GM23338 (cell line): ENCODE data around the gene VPS41. TPM values are rescaled to one million over a fixed set of nuclear protein-coding genes. Genes with fewer than 3 reads are reported as not detected.

Experiments used
- ATAC-seq: fragments of 200-7000 bp; cut with Tn5 transposase; 3 replicates; pipeline ENCODE4 v1.9.1; 2020
- DNase-seq: peaks from one replicate; pipeline ENCODE4 v3.0.0-alpha.2; 2015; ENCODE audit warnings: low spot score
- H2AFZ ChIP-seq: fragments of 200-600 bp; sonication (generic); 2 replicates; pipeline ENCODE4 v1.8.0; 2016; ENCODE audit warnings: antibody characterized with exemption, mild to moderate bottlenecking, moderate library complexity
- H3F3A ChIP-seq: fragments of 200-600 bp; sonication (generic); replicated peaks from 2 replicates; pipeline ENCODE4 v1.8.0; 2017; ENCODE audit warnings: antibody characterized with exemption, mixed run types, low read depth
- H3K27ac ChIP-seq: fragments of 200-600 bp; sonication (generic); 2 replicates; pipeline ENCODE4 v1.6.1; 2016; ENCODE audit warnings: low read depth
- H3K27me3 ChIP-seq: fragments of 200-600 bp; sonication (generic); 2 replicates; pipeline ENCODE4 v1.8.0; 2016; ENCODE audit warnings: mild to moderate bottlenecking, mixed run types, moderate library complexity; ENCODE audit not compliant: insufficient read depth
- H3K36me3 ChIP-seq: fragments of 200-600 bp; sonication (generic); 2 replicates; pipeline ENCODE4 v1.8.0; 2016; ENCODE audit warnings: mild to moderate bottlenecking; ENCODE audit not compliant: insufficient read depth
- H3K4me1 ChIP-seq: fragments of 200-600 bp; sonication (generic); 2 replicates; pipeline ENCODE4 v1.8.0; 2016; ENCODE audit warnings: mild to moderate bottlenecking, moderate library complexity; ENCODE audit not compliant: insufficient read depth
- H3K4me2 ChIP-seq: fragments of 200-600 bp; sonication (generic); 2 replicates; pipeline ENCODE4 v1.7.1; 2017; ENCODE audit warnings: mixed run types
- H3K4me3 ChIP-seq: fragments of 200-600 bp; sonication (generic); 2 replicates; pipeline ENCODE4 v1.6.1; 2016; ENCODE audit warnings: mixed run types
- H3K79me2 ChIP-seq: fragments of 200-600 bp; sonication (generic); replicated peaks from 2 replicates; pipeline ENCODE4 v1.8.0; 2017; ENCODE audit warnings: mild to moderate bottlenecking; ENCODE audit not compliant: insufficient read depth
- H3K9me2 ChIP-seq: fragments of 200-600 bp; sonication (generic); 2 replicates; pipeline ENCODE4 v1.8.0; 2017; ENCODE audit not compliant: insufficient read depth
- H4K20me1 ChIP-seq: fragments of 200-600 bp; sonication (generic); replicated peaks from 2 replicates; pipeline ENCODE4 v1.8.0; 2017; ENCODE audit warnings: mild to moderate bottlenecking; ENCODE audit not compliant: insufficient read depth
- H3K27ac Mint-ChIP-seq: 2 replicates; pipeline ENCODE4 v1.8.0; 2020; ENCODE audit warnings: inconsistent platforms, mild to moderate bottlenecking, moderate library complexity, mixed read lengths
- H3K27me3 Mint-ChIP-seq: 3 replicates; pipeline ENCODE4 v1.8.0; 2022; ENCODE audit warnings: low read depth, mild to moderate bottlenecking, moderate library complexity, mixed read lengths, inconsistent platforms; ENCODE audit not compliant: insufficient read depth, poor library complexity
- H3K36me3 Mint-ChIP-seq: 3 replicates; pipeline ENCODE4 v1.8.0; 2021; ENCODE audit warnings: low read depth, mild to moderate bottlenecking, inconsistent platforms, moderate library complexity, mixed read lengths
- H3K4me1 Mint-ChIP-seq: 3 replicates; pipeline ENCODE4 v1.8.0; 2020; ENCODE audit warnings: mild to moderate bottlenecking, inconsistent platforms, mixed read lengths
- H3K4me3 Mint-ChIP-seq: 3 replicates; pipeline ENCODE4 v1.8.0; 2021; ENCODE audit warnings: moderate library complexity, mild to moderate bottlenecking, inconsistent platforms, mixed read lengths
- H3K9me3 Mint-ChIP-seq: 3 replicates; pipeline ENCODE4 v1.8.0; 2020; ENCODE audit warnings: moderate library complexity, mild to moderate bottlenecking, inconsistent platforms, mixed read lengths
- CTCF ChIP-seq, 2 experiments: fragments of 200-600 bp in 1 of 2; sonication (generic) in 1 of 2; conservative IDR thresholded peaks; 2 replicates each; pipeline versions ENCODE4 v1.5.1 to v1.6.1; 2016 to 2017; ENCODE audit warnings: antibody characterized with exemption in 2 of 2, low read depth in 2 of 2, mild to moderate bottlenecking in 2 of 2, moderate library complexity in 1 of 2
- ETS1 ChIP-seq: IDR thresholded peaks from 2 replicates; pipeline ENCODE4 v1.6.1; 2016; ENCODE audit warnings: antibody characterized with exemption
- EZH2 ChIP-seq: fragments of 200-600 bp; sonication (generic); IDR thresholded peaks from one replicate; pipeline ENCODE4 v1.8.0; 2017; ENCODE audit warnings: antibody characterized with exemption, mild to moderate bottlenecking, low read depth; ENCODE audit not compliant: unreplicated experiment
- EZH2phosphoT487 ChIP-seq: fragments of 200-600 bp; sonication (generic); IDR thresholded peaks from one replicate; pipeline ENCODE4 v1.8.1; 2018; ENCODE audit warnings: antibody characterized with exemption; ENCODE audit not compliant: unreplicated experiment
- JUNB ChIP-seq: IDR thresholded peaks from one replicate; pipeline ENCODE4 v1.6.1; 2016; ENCODE audit warnings: antibody characterized with exemption; ENCODE audit not compliant: unreplicated experiment
- NANOG ChIP-seq: IDR thresholded peaks from 2 replicates; pipeline ENCODE4 v1.6.1; 2016; ENCODE audit warnings: antibody characterized with exemption, borderline replicate concordance
- REST ChIP-seq: IDR thresholded peaks from one replicate; pipeline ENCODE4 v1.6.1; 2018; ENCODE audit warnings: antibody characterized with exemption; ENCODE audit not compliant: unreplicated experiment
- STAT1 ChIP-seq: IDR thresholded peaks from one replicate; pipeline ENCODE4 v1.6.1; 2016; ENCODE audit warnings: antibody characterized with exemption; ENCODE audit not compliant: unreplicated experiment
- ZNF114 ChIP-seq: fragments of 250-450 bp; sonication (Bioruptor Pico); IDR thresholded peaks from 2 replicates; pipeline ENCODE4 v1.5.0; 2020; ENCODE audit warnings: mild to moderate bottlenecking, moderate library complexity
- ZNF462 ChIP-seq: fragments of 250-450 bp; sonication (Bioruptor Pico); IDR thresholded peaks from 2 replicates; pipeline ENCODE4 v1.5.0; 2020; ENCODE audit warnings: mild to moderate bottlenecking, moderate library complexity
- polyA plus RNA-seq: library from polyadenylated mRNA; unstranded; fragments of >200 nt; fragmentation: Nextera tagmentation; extraction: Ambion mirVana; gene quantifications from 2 replicates; pipeline ENCODE4 v1.2.1, GENCODE V29; 2016
- total RNA-seq: library from RNA; depleted of rRNA; stranded (reverse); fragments of >200 nt; shearing (Covaris generic); gene quantifications from 2 replicates; pipeline ENCODE4 v1.2.3, GENCODE V29; 2014

Gene VPS41
- total and polyA plus RNA-seq, 2 experiments from 2014 or later, result 20.2 to 41.2 TPM

- Histone ChIP-seq H3K36me3 (no peaks in the 10 kb centered on the region), H3K9me2 (0 out of 2 replicates have a peak, but pooled peaks cover 3% of the 10 kb centered on the region), H3K27ac (no peak overlapping the region), H3K27me3 (no peaks in the 10 kb centered on the region), H2AFZ (peak overlapping the region; percentile 47; the same call in 1 of the 2 replicates), H3K4me1 (no peaks in the 10 kb centered on the region), H3K4me3 (no peak overlapping the region), H4K20me1 (no peaks in the 10 kb centered on the region), H3F3A (no peaks in the 10 kb centered on the region), H3K79me2 (no peaks in the 10 kb centered on the region), H3K4me2 (no peak overlapping the region)
- peaks cover 5% of the 10 kb centered on the region for H3K27me3 Mint-ChIP-seq
- ATAC-seq (no peak), DNase-seq (no peak)
- no peaks in the 10 kb centered on the region for H3K36me3 Mint-ChIP-seq
- no peak overlapping the region for H3K4me3 Mint-ChIP-seq
- no peak overlapping the region for H3K27ac Mint-ChIP-seq
- H3K9me3 Mint-ChIP-seq, result no peaks in the 10 kb centered on the region
- no peak for TF ChIP-seq REST
- peaks cover 2% of the 10 kb centered on the region for H3K4me1 Mint-ChIP-seq
These were observed 234.5 kb downstream of the VPS41 start for GRCh38 chr7:38674513-38674912.

DNA sequence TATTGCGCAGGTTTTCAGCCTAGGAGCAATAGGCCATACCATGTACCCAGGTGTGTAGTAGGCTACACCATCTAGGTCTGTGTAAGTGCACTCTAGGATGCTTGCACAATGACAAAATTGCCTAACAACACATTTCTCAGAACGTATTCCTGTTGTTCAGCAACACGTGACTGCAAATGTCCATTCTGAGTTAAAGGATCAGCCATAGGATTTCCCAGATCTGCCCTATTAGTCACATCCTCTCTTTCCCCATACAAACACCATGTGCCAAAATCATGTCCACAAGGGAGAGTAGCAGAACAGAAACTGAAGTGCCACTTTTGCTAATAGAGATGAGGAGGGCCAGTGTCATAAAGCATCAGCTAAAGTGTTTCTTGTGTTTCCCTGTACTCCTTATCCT, 235.2 kb downstream of the VPS41 start:
- no peaks in the 10 kb centered on the region for H3K9me3 Mint-ChIP-seq
- TF ChIP-seq CTCF (conservative IDR thresholded peaks at IDR 0.05; ENCODE audit: low read depth in 2 of 2) (no peak), EZH2phosphoT487 (no peak), EZH2 (no peak), JUNB (no peak), ZNF462 (CRISPR knock-in tag) (no peak), ZNF114 (no peak), ETS1 (no peak), NANOG (no peak), STAT1 (no peak)

More for the DNA sequence above, 235.2 kb downstream of the VPS41 start:
- Histone ChIP-seq H3K4me2 (no peak overlapping the region), H3K79me2 (no peaks in the 10 kb centered on the region), H4K20me1 (no peaks in the 10 kb centered on the region), H3K4me3 (no peak overlapping the region), H3K9me2 (0 out of 2 replicates have a peak, but pooled peaks cover 3% of the 10 kb centered on the region), H3K27me3 (no peaks in the 10 kb centered on the region), H3K36me3 (no peaks in the 10 kb centered on the region), H3K4me1 (no peaks in the 10 kb centered on the region), H3K27ac (no peak overlapping the region), H3F3A (no peaks in the 10 kb centered on the region), H2AFZ (0 out of 2 replicates have a peak overlapping the region, but pooled peaks have one; percentile 47)
- H3K4me3 Mint-ChIP-seq, result no peak overlapping the region
- H3K4me1 Mint-ChIP-seq, result peaks cover 2% of the 10 kb centered on the region
- no peak for ATAC-seq
- H3K27ac Mint-ChIP-seq, result no peak overlapping the region
- no peak for DNase-seq
- peaks cover 5% of the 10 kb centered on the region for H3K27me3 Mint-ChIP-seq
- H3K36me3 Mint-ChIP-seq, result no peaks in the 10 kb centered on the region
